Putamen (tissue), 1 donor: Measurements from ENCODE around the gene HSDL1.

Experiments used
- DNase-seq: peaks from one replicate; pipeline ENCODE4 v3.0.0-alpha.2; 2016; ENCODE audit warnings: low spot score

Gene HSDL1

DNA sequence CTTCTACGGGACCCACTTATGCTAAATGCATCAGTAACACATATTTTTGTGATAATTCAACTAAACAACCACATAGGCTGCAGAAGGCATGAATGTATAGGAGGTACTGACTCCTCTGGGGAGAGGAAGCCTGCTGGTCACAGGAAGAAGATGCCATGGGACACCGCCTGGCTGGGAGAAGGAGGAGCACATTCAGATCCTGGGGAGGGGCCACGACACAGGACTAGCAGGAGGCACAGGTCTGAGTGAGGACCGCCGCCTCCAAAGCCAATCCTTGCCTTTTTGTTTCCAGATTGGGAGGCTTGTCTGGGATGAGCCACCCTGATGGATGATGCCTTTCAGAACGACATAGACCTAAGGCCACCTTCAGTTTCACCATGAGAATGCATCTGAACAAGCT is 62.9 kb downstream of the HSDL1 start:
- DNase-seq = no peak

DNA sequence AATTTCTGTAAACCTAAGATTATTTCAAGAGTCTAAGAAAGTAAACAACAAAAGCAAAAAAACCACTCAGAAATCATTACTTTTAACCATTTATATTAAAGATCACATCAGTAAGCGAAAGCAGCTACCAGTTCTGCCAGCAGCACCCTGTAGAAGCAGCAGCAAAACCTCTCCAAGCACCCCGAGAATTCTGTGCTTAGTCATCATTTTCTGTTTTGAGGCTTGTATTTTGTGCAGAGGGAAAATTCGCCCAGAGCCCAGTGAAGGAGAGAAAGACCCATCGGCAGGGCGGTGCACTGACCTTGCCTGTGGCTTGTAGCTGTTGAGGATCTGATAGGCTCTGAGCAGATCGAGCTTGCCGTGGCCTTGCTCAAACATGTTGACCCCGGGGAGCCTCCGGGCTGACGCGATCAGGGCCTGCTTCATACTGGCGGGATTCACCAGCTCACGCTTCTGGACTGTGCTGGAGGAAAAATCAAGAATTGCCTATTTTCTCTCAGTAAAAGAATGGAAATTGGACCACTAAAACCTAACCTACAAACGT is 63.5 kb downstream of the HSDL1 start:
- DNase-seq = no peak

DNA sequence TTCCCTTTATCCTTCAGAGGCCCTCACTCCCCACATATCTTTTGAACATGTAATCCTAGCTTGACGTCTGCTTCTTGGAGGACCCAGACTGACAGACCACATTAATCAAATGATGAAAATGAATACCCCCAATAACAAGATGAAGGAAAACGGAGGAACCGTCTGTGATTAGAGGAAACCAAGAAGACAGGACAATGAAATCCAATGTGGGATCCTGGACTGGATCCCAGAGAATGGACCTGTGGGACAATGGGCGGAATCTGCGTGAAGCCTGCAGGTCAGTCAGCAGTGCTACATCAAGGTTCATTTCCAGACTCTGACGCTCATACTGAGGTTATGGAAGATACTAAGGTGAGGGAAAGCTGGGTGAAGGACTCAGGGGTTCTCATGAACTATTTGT is 64.2 kb downstream of the HSDL1 start:
- no peak for DNase-seq

DNA sequence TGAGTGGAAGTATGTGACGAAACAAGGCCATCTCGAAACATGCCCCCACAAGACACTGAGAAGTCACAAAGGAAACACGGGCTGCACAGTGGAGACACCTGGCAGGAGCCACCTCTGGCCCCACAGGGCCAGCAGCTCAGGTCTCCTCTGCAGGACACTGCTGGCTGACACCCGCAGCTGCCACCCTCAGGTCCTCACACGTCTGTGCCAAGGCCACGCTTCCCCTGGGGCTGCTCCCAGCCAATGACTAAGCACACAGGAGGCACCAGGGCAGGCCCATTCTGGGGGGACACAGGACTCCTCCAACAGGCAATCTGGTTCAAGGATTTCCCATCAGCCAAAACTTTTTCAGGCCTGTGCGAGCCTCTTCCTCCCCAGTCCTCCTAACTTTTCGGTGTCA is 64.6 kb downstream of the HSDL1 start:
- no peak for DNase-seq

DNA sequence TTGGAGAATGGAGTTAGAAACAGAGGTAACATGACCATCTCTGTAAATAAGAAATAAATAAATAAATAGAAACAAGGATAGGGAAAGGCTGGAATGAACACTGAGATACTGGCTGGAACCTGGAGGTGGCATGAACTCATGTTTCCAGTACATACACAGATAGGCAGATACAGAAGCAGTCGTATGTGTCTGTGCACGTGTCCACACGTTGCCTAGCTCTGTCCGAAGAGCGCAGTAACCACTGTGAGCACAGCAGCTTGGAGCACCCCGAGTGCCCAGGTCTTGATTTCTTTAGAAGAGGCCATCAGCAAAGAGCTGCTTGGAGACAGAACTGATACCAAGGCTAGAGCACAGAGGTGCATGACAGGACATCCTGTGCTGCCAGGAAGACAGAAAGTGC is 65.3 kb downstream of the HSDL1 start:
- no peak for DNase-seq

DNA sequence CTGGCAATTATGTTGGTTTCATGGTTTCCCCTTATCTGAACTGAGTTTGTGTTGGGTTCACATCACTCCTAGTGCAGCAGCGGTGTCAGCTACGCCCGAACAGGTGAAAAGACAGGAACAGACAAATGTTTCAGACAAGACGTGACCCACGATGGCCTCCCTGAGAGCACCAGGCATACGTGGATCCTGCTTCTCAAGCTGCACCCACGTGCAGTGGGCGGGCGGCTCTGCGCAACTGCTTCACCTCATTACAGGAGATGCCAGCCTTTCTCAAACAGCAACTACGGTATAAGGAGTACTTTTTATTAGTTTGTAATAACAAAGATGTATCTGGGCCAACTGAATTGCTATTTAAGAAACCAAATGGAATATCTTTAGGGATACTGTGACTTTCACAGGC is 69.6 kb downstream of the HSDL1 start:
- DNase-seq = peak; percentile 82

DNA sequence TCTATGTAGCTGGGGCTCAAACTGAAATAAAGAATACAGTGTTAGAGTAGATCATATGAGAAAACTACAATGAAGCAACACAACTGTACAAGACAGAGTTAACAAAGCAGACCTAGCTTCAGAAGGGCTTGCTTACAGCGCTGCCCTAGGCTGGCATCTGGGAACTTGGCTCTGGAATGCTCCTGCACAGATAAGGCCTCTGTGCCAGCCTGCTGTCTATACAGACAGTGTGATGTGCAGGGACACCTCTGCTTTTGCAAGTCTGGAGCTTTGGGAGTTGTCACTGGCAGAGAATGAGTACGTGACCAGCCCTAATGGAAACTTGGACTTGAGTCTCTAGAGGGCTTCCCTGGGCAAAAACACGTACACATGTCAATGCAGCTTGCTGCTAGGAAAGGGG is 70.3 kb downstream of the HSDL1 start:
- no peak for DNase-seq
